HL-60/S4 treated with retinoic acid at 250 ng/mL for 4 days and 3 days (cell line): Measurements from ENCODE around the gene TPO.

Experiments used
- in situ Hi-C: fragments of 300-500 bp; cut with MboI; formaldehyde crosslinking; loops from 2 replicates; pipeline ENCODE4 v1.7.0; 2022; ENCODE audit warnings: low sequenced_read_pairs

The TPO gene

GRCh38 chr2:1518331-1518803, 105.1 kb downstream of the TPO start:
- in situ Hi-C loops, result no loop called here

- in situ Hi-C loops, result no loop called here
These were observed 105.7 kb downstream of the TPO start for GRCh38 chr2:1518867-1519530.

- in situ Hi-C loops, result no loop called here
These were observed 108.1 kb downstream of the TPO start for GRCh38 chr2:1521191-1521877.

GRCh38 chr2:1521878-1522830, 108.9 kb downstream of the TPO start:
- in situ Hi-C loops, result no loop called here

GRCh38 chr2:1527153-1527992, 114.1 kb downstream of the TPO start:
- in situ Hi-C loops, result no loop called here

GRCh38 chr2:1528273-1529064, 115.2 kb downstream of the TPO start:
- in situ Hi-C loops, result no loop called here

GRCh38 chr2:1538663-1539062, 125.4 kb downstream of the TPO start:
- in situ Hi-C loops, result no loop called here

GRCh38 chr2:1539441-1539840, 126.2 kb downstream of the TPO start:
- in situ Hi-C loops, result no loop called here

GRCh38 chr2:1539973-1540372, 126.7 kb downstream of the TPO start:
- in situ Hi-C loops, result no loop called here

- in situ Hi-C loops, result no loop called here
These were observed 127.2 kb downstream of the TPO start for GRCh38 chr2:1540481-1540880.

- in situ Hi-C loops, result no loop called here
These were observed 127.8 kb downstream of the TPO start for GRCh38 chr2:1541040-1541439.

GRCh38 chr2:1541819-1542475, 128.7 kb downstream of the TPO start:
- in situ Hi-C loops, result no loop called here

- in situ Hi-C loops, result no loop called here
These were observed 129.7 kb downstream of the TPO start for GRCh38 chr2:1542971-1543370.

- in situ Hi-C loops, result no loop called here
These were observed 130.7 kb downstream of the TPO start for GRCh38 chr2:1543776-1544477.

GRCh38 chr2:1544478-1545069, 131.3 kb downstream of the TPO start:
- in situ Hi-C loops, result no loop called here

GRCh38 chr2:1546023-1546591, 132.8 kb downstream of the TPO start:
- in situ Hi-C loops, result no loop called here

- in situ Hi-C loops, result no loop called here
These were observed 133.6 kb downstream of the TPO start for GRCh38 chr2:1546901-1547300.
